ENCODE results near the gene ATN1.

- TF ChIP-seq POLR2A (IDR thresholded peaks at IDR 0.05; ENCODE audit: low read depth, low read length) (peak; percentile 41; the same call in 1 of the 2 replicates), POLR2AphosphoS5 (IDR thresholded peaks at IDR 0.05; ENCODE audit: low read depth, low read length) (0 out of 2 replicates have a peak, but pooled peaks have one; percentile 26), TAF1 (IDR thresholded peaks at IDR 0.05; ENCODE audit: borderline replicate concordance, low read depth, low read length) (no peak)
Measured at GRCh38 chr12:6927379-6928021, at the start of gene ATN1.

All from GM12892 (cell line).